Measurements from ENCODE around the gene TMEM97. TPM values are rescaled to one million over a fixed set of nuclear protein-coding genes. Genes with fewer than 3 reads are reported as not detected.

TMEM97 gene
- total RNA-seq, 1 donor from 2014 or later, result 13.6 TPM

GRCh38 chr17:28343491-28343932, 24.5 kb downstream of the TMEM97 start:
- Mint-ChIP-seq H3K27me3 (ENCODE audit: low read depth) (no peaks in the 10 kb centered on the region), H3K27ac (ENCODE audit: unreplicated experiment) (no peak overlapping the region), H3K4me1 (ENCODE audit: low read depth) (peaks cover 38% of the 10 kb centered on the region), H3K4me3 (ENCODE audit: unreplicated experiment) (no peak overlapping the region), H3K9me3 (ENCODE audit: low read depth) (no peaks in the 10 kb centered on the region), H3K36me3 (ENCODE audit: low read depth) (peaks cover 35% of the 10 kb centered on the region)
- DNase-seq (ENCODE audit: low spot score), result no peak
- TF ChIP-seq CTCF (IDR thresholded peaks at IDR 0.05), result no peak

GRCh38 chr17:28344011-28344410, 25.0 kb downstream of the TMEM97 start:
- no peak for TF ChIP-seq CTCF (IDR thresholded peaks at IDR 0.05)
- H3K4me3 Mint-ChIP-seq (ENCODE audit: unreplicated experiment), result no peak overlapping the region
- H3K27ac Mint-ChIP-seq (ENCODE audit: unreplicated experiment), result no peak overlapping the region
- H3K9me3 Mint-ChIP-seq (ENCODE audit: low read depth), result no peaks in the 10 kb centered on the region
- DNase-seq (ENCODE audit: low spot score), result no peak
- H3K36me3 Mint-ChIP-seq (ENCODE audit: low read depth), result peaks cover 33% of the 10 kb centered on the region
- no peaks in the 10 kb centered on the region for H3K27me3 Mint-ChIP-seq (ENCODE audit: low read depth)
- peaks cover 35% of the 10 kb centered on the region for H3K4me1 Mint-ChIP-seq (ENCODE audit: low read depth)

GRCh38 chr17:28344435-28344901, 25.5 kb downstream of the TMEM97 start:
- Mint-ChIP-seq H3K4me3 (ENCODE audit: unreplicated experiment) (no peak overlapping the region), H3K4me1 (ENCODE audit: low read depth) (peaks cover 32% of the 10 kb centered on the region), H3K9me3 (ENCODE audit: low read depth) (no peaks in the 10 kb centered on the region), H3K27me3 (ENCODE audit: low read depth) (no peaks in the 10 kb centered on the region), H3K27ac (ENCODE audit: unreplicated experiment) (peak overlapping the region; percentile 36), H3K36me3 (ENCODE audit: low read depth) (peaks cover 31% of the 10 kb centered on the region)
- no peak for TF ChIP-seq CTCF (IDR thresholded peaks at IDR 0.05)
- no peak for DNase-seq (ENCODE audit: low spot score)

- peak overlapping the region; percentile 92 for H3K27ac Mint-ChIP-seq (ENCODE audit: unreplicated experiment)
- no peak overlapping the region for H3K4me3 Mint-ChIP-seq (ENCODE audit: unreplicated experiment)
- peaks cover 33% of the 10 kb centered on the region for H3K36me3 Mint-ChIP-seq (ENCODE audit: low read depth)
- peaks cover 32% of the 10 kb centered on the region for H3K4me1 Mint-ChIP-seq (ENCODE audit: low read depth)
- H3K27me3 Mint-ChIP-seq (ENCODE audit: low read depth), result no peaks in the 10 kb centered on the region
- TF ChIP-seq CTCF (IDR thresholded peaks at IDR 0.05), result no peak
- DNase-seq (ENCODE audit: low spot score), result no peak
- no peaks in the 10 kb centered on the region for H3K9me3 Mint-ChIP-seq (ENCODE audit: low read depth)
Measured at GRCh38 chr17:28345419-28346198, 26.6 kb downstream of the TMEM97 start.

- no peaks in the 10 kb centered on the region for H3K27me3 Mint-ChIP-seq (ENCODE audit: low read depth)
- H3K4me3 Mint-ChIP-seq (ENCODE audit: unreplicated experiment), result no peak overlapping the region
- peaks cover 32% of the 10 kb centered on the region for H3K4me1 Mint-ChIP-seq (ENCODE audit: low read depth)
- no peak for DNase-seq (ENCODE audit: low spot score)
- H3K9me3 Mint-ChIP-seq (ENCODE audit: low read depth), result no peaks in the 10 kb centered on the region
- no peak for TF ChIP-seq CTCF (IDR thresholded peaks at IDR 0.05)
- H3K27ac Mint-ChIP-seq (ENCODE audit: unreplicated experiment), result peak overlapping the region; percentile 92
- peaks cover 37% of the 10 kb centered on the region for H3K36me3 Mint-ChIP-seq (ENCODE audit: low read depth)
Measured at GRCh38 chr17:28346199-28346580, 27.2 kb downstream of the TMEM97 start.

Measured in chondrocyte (in vitro differentiated cells).